OCI-LY3 (cell line): Measurements from ENCODE around the gene VAV2.

Experiments used
- CTCF ChIP-seq: fragments of 200-600, 300-600 bp; sonication (generic); IDR thresholded peaks from 2 replicates; pipeline ENCODE4 v1.5.1; 2014; ENCODE audit warnings: antibody characterized with exemption, low read length, low read depth
- EZH2phosphoT487 ChIP-seq: fragments of 200-600 bp; shearing (Covaris generic); IDR thresholded peaks from 2 replicates; pipeline ENCODE4 v1.6.1; 2018; ENCODE audit warnings: antibody characterized with exemption, mixed run types, low read depth

- TF ChIP-seq CTCF: no peak
- TF ChIP-seq EZH2phosphoT487: no peak
Measured at GRCh38 chr9:133915534-133916158, 76.5 kb downstream of the VAV2 start.
